H1 (cell line): ENCODE measurements around the gene CHDH. TPM values are rescaled to one million over a fixed set of nuclear protein-coding genes. Genes with fewer than 3 reads are reported as not detected.

Experiments
- CTCF ChIA-PET: fragments of 300-600 bp; sonication (Branson Sonifier 250); formaldehyde crosslinking; loops from one replicate; lab custom pipeline; 2021; ENCODE audit not compliant: partially characterized antibody; lab: Charles Lee
- POLR2A ChIA-PET: fragments of 300-600 bp; sonication (Branson Sonifier 250); formaldehyde crosslinking; loops from one replicate; lab custom pipeline; 2021; ENCODE audit warnings: inconsistent platforms; ENCODE audit not compliant: partially characterized antibody; lab: Charles Lee
- DNase-seq, 2 experiments: peaks; one replicate each; pipeline versions ENCODE4 v3.0.0 to v3.0.0-alpha.2; 2010 to 2022; ENCODE audit warnings: low spot score in 2 of 2, low read depth in 1 of 2, mixed read lengths in 1 of 2
- FAIRE-seq: peaks from 2 replicates; lab custom pipeline; 2011; peaks lifted over from hg19 to GRCh38; lab: Jason Lieb, UNC
- H2AFZ ChIP-seq: 2 replicates; pipeline ENCODE4 v1.8.1; 2012; ENCODE audit warnings: low read length, inconsistent platforms
- H2AK5ac ChIP-seq: 2 replicates; pipeline ENCODE4 v1.6.1; 2013; ENCODE audit warnings: low read depth, low read length
- H2BK120ac ChIP-seq: replicated peaks from 2 replicates; pipeline ENCODE3; 2013; ENCODE audit warnings: low read depth, low read length, inconsistent platforms
- H2BK12ac ChIP-seq: 2 replicates; pipeline ENCODE4 v1.6.1; 2013; ENCODE audit warnings: low read depth, low read length
- H2BK15ac ChIP-seq: 2 replicates; pipeline ENCODE4 v1.6.1; 2013; ENCODE audit warnings: low read length
- H2BK20ac ChIP-seq: 2 replicates; pipeline ENCODE4 v1.6.1; 2013; ENCODE audit warnings: low read length
- H2BK5ac ChIP-seq: 2 replicates; pipeline ENCODE4 v1.6.1; 2013; ENCODE audit warnings: low read depth, low read length
- H3K14ac ChIP-seq: 2 replicates; pipeline ENCODE4 v1.6.1; 2013; ENCODE audit warnings: inconsistent platforms; ENCODE audit not compliant: insufficient read length
- H3K18ac ChIP-seq: 2 replicates; pipeline ENCODE4 v1.6.1; 2013; ENCODE audit warnings: low read length; ENCODE audit errors: extremely low read depth
- H3K23ac ChIP-seq: 2 replicates; pipeline ENCODE4 v1.6.1; 2013; ENCODE audit warnings: inconsistent platforms; ENCODE audit not compliant: insufficient read length
- H3K23me2 ChIP-seq: 2 replicates; pipeline ENCODE4 v1.6.1; 2013; ENCODE audit warnings: low read depth, low read length
- H3K27ac ChIP-seq: 2 replicates; pipeline ENCODE4 v1.6.1; 2011; ENCODE audit warnings: low read depth, low read length, inconsistent platforms
- H3K27me3 ChIP-seq, 4 experiments: replicated peaks in 1 of 4; 1 replicate in 1 of 4; 2 replicates in 3 of 4; pipeline versions ENCODE4 v1.6.1 to v1.8.1; 2011 to 2013; ENCODE audit warnings: low read length in 3 of 4, mild to moderate bottlenecking in 3 of 4, inconsistent platforms in 2 of 4, mixed read lengths in 2 of 4, moderate library complexity in 1 of 4; ENCODE audit not compliant: control insufficient read depth in 3 of 4, insufficient read depth in 3 of 4; ENCODE audit errors: extremely low read depth in 1 of 4
- H3K36me3 ChIP-seq, 4 experiments: 2 replicates each; pipeline versions ENCODE4 v1.6.1 to v1.8.1; 2011 to 2013; ENCODE audit warnings: mild to moderate bottlenecking in 4 of 4, low read length in 3 of 4, moderate library complexity in 2 of 4, control low read depth in 1 of 4, inconsistent platforms in 1 of 4; ENCODE audit not compliant: insufficient read depth in 4 of 4, control insufficient read depth in 2 of 4
- H3K4ac ChIP-seq: replicated peaks from 2 replicates; pipeline ENCODE3; 2013; ENCODE audit warnings: low read length, low read depth, mixed read lengths, inconsistent platforms; ENCODE audit not compliant: insufficient read length
- H3K4me1 ChIP-seq, 4 experiments: replicated peaks in 1 of 4; 1 replicate in 1 of 4; 2 replicates in 3 of 4; pipeline versions ENCODE4 v1.6.1 to v1.8.1; 2011 to 2013; ENCODE audit warnings: low read length in 3 of 4, inconsistent platforms in 2 of 4, mixed read lengths in 1 of 4; ENCODE audit not compliant: insufficient read depth in 4 of 4, control insufficient read depth in 3 of 4
- H3K4me2 ChIP-seq, 2 experiments: 2 replicates each; pipeline versions ENCODE4 v1.6.1 to v1.8.1; 2011 to 2013; ENCODE audit warnings: low read depth in 2 of 2, low read length in 2 of 2, control low read depth in 1 of 2, inconsistent platforms in 1 of 2, mild to moderate bottlenecking in 1 of 2; ENCODE audit not compliant: insufficient read depth in 1 of 2
- H3K4me3 ChIP-seq, 4 experiments: fragments of 200-600, 300-600 bp in 1 of 4; sonication (generic), shearing (Covaris generic), sonication (Bioruptor Twin) in 1 of 4; 2 replicates each; pipeline versions ENCODE4 v1.5.1 to v1.8.1; 2011 to 2016; ENCODE audit warnings: low read length in 4 of 4, low read depth in 3 of 4, control low read depth in 2 of 4, inconsistent platforms in 2 of 4, mild to moderate bottlenecking in 2 of 4, mixed read lengths in 1 of 4, moderate library complexity in 1 of 4; ENCODE audit not compliant: insufficient read depth in 2 of 4; ENCODE audit errors: extremely low read depth in 1 of 4
- H3K56ac ChIP-seq: replicated peaks from 2 replicates; pipeline ENCODE3; 2013; ENCODE audit warnings: low read depth, mild to moderate bottlenecking, mixed read lengths, low read length, inconsistent platforms; ENCODE audit not compliant: insufficient read length
- H3K79me1 ChIP-seq: 2 replicates; pipeline ENCODE4 v1.6.1; 2013; ENCODE audit warnings: low read depth, low read length, control low read depth
- H3K79me2 ChIP-seq, 2 experiments: 2 replicates each; pipeline versions ENCODE4 v1.6.1 to v1.8.1; 2012 to 2013; ENCODE audit warnings: low read length in 2 of 2, mild to moderate bottlenecking in 2 of 2, inconsistent platforms in 1 of 2; ENCODE audit not compliant: insufficient read depth in 2 of 2, control insufficient read depth in 1 of 2
- H3K9ac ChIP-seq, 4 experiments: replicated peaks in 1 of 4; 1 replicate in 1 of 4; 2 replicates in 3 of 4; pipeline versions ENCODE4 v1.6.1 to v1.8.1; 2011 to 2013; ENCODE audit warnings: low read depth in 3 of 4, low read length in 3 of 4, control low read depth in 2 of 4, mild to moderate bottlenecking in 2 of 4, moderate library complexity in 2 of 4, inconsistent platforms in 1 of 4; ENCODE audit errors: extremely low read depth in 1 of 4
- H3K9me3 ChIP-seq, 2 experiments: 2 replicates each; pipeline versions ENCODE4 v1.6.1 to v1.8.1; 2012 to 2013; ENCODE audit warnings: mild to moderate bottlenecking in 2 of 2, moderate library complexity in 2 of 2, control low read depth in 1 of 2, inconsistent platforms in 1 of 2, low read depth in 1 of 2, low read length in 1 of 2, mixed read lengths in 1 of 2; ENCODE audit not compliant: insufficient read depth in 2 of 2
- H4K20me1 ChIP-seq, 2 experiments: replicated peaks in 1 of 2; 2 replicates each; pipeline versions ENCODE3 to v1.8.1; 2011 to 2013; ENCODE audit warnings: inconsistent platforms in 2 of 2, low read length in 2 of 2, mild to moderate bottlenecking in 1 of 2; ENCODE audit not compliant: insufficient read depth in 2 of 2, control insufficient read depth in 1 of 2
- H4K5ac ChIP-seq: 2 replicates; pipeline ENCODE4 v1.6.1; 2013; ENCODE audit warnings: low read length, low read depth, mixed read lengths, inconsistent platforms; ENCODE audit not compliant: insufficient read length
- H4K8ac ChIP-seq: 2 replicates; pipeline ENCODE4 v1.8.0; 2013; ENCODE audit warnings: mild to moderate bottlenecking, moderate library complexity, low read length, inconsistent platforms; ENCODE audit not compliant: insufficient read depth; ENCODE audit errors: extremely low read depth
- H4K91ac ChIP-seq: replicated peaks from 2 replicates; pipeline ENCODE3; 2013; ENCODE audit warnings: low read length, mixed read lengths, inconsistent platforms; ENCODE audit not compliant: insufficient read length
- ATF3 ChIP-seq: IDR thresholded peaks from 2 replicates; pipeline ENCODE4 v1.6.1; 2011; ENCODE audit warnings: low read depth, mild to moderate bottlenecking, low read length; ENCODE audit not compliant: insufficient read depth
- CTBP2 ChIP-seq: IDR thresholded peaks from 2 replicates; pipeline ENCODE4 v1.7.0; 2011; ENCODE audit warnings: borderline replicate concordance, mild to moderate bottlenecking, moderate library complexity, mixed read lengths, low read length; ENCODE audit not compliant: insufficient read depth, insufficient read length
- GABPA ChIP-seq: IDR thresholded peaks from 2 replicates; pipeline ENCODE4 v1.6.1; 2011; ENCODE audit warnings: mild to moderate bottlenecking, low read length, moderate library complexity, borderline replicate concordance; ENCODE audit not compliant: insufficient read depth
- KDM4A ChIP-seq: IDR thresholded peaks from one replicate; pipeline ENCODE4 v1.7.1; 2012; ENCODE audit warnings: low read depth, mild to moderate bottlenecking, moderate library complexity, low read length, inconsistent platforms; ENCODE audit not compliant: severe bottlenecking
- NANOG ChIP-seq: IDR thresholded peaks from 2 replicates; pipeline ENCODE4 v1.6.1; 2011; ENCODE audit warnings: low read length, low read depth, mild to moderate bottlenecking, inconsistent platforms; ENCODE audit not compliant: insufficient read depth, poor library complexity, severe bottlenecking
- POLR2A ChIP-seq, 2 experiments: IDR thresholded peaks; 1 replicate in 1 of 2; 2 replicates in 1 of 2; pipeline ENCODE4 v1.6.1; 2011; ENCODE audit warnings: low read depth in 2 of 2, low read length in 2 of 2, mild to moderate bottlenecking in 2 of 2; ENCODE audit errors: control extremely low read depth in 1 of 2
- SP1 ChIP-seq: IDR thresholded peaks from 2 replicates; pipeline ENCODE4 v1.6.1; 2011; ENCODE audit warnings: low read depth, low read length
- SP2 ChIP-seq: IDR thresholded peaks from 2 replicates; pipeline ENCODE4 v1.6.1; 2012; ENCODE audit warnings: mild to moderate bottlenecking, low read length, inconsistent platforms
- TCF12 ChIP-seq: IDR thresholded peaks from 2 replicates; pipeline ENCODE4 v1.6.1; 2011; ENCODE audit warnings: low read depth, mild to moderate bottlenecking, low read length
- TEAD4 ChIP-seq: IDR thresholded peaks from 2 replicates; pipeline ENCODE4 v1.6.1; 2012; ENCODE audit warnings: low read depth, low read length, inconsistent platforms, mixed read lengths
- WGBS, 2 experiments: shearing (Covaris generic) in 1 of 2; methylation state at CpG; one replicate each; pipeline versions ENCODE4 v1.1.6 to v1.1.7; 2013 to 2015; ENCODE audit warnings: low lambda C conversion rate in 2 of 2, mixed read lengths in 2 of 2, inconsistent platforms in 1 of 2, low coverage in 1 of 2, missing lambda C conversion rate in 1 of 2; ENCODE audit not compliant: insufficient replicate concordance in 2 of 2, insufficient coverage in 1 of 2, insufficient read length in 1 of 2; ENCODE audit errors: extremely low coverage in 1 of 2, missing lambda C conversion rate in 1 of 2; 5-methylcytosine and 5-hydroxymethylcytosine counted together
- polyA plus RNA-seq, 7 experiments: library from polyadenylated mRNA; depleted of rRNA in 3 of 7; stranded (reverse) in 5 of 7; unstranded in 2 of 7; fragments of >200 nt in 5 of 7; fragments of 200-250 nt in 2 of 7; gene quantifications; 1 replicate in 5 of 7; 2 replicates in 1 of 7; 4 replicates in 1 of 7; pipeline versions ENCODE4 v1.2.1 to v1.2.3, GENCODE V29; 2011 to 2013; ENCODE audit warnings: missing spikeins in 2 of 7, mixed read lengths in 2 of 7
- total RNA-seq: library from RNA; stranded (reverse); fragmentation: NEBNext Ultra II Directional; extraction: Animal tissue kit (Norgen Biotek cat#: 25700); gene quantifications from 2 replicates; pipeline ENCODE4 v1.2.1, GENCODE V29; 2021

CHDH gene
- total and polyA plus RNA-seq, 2 of the 8 experiments (the other 6 are each of a cell fraction or from before 2014, with no cell fraction given) = 4.9 to 10.3 TPM

- peak overlapping the region; percentile 72; the same call in 1 of the 2 replicates for H2BK15ac ChIP-seq
- POLR2A ChIA-PET = interaction anchor here (0.5 to 1.9 kb wide), 8 partner anchors 10 to 401 kb away, joined by 3 to 6 read pairs (median 4); no protein-coding TSS in a partner anchor
- TF ChIP-seq TEAD4 = no peak
- no peak for TF ChIP-seq NANOG
- TF ChIP-seq CTBP2 = no peak
- TF ChIP-seq POLR2A (IDR thresholded peaks at IDR 0.05; ENCODE audit: control extremely low read depth in 1 of 2, low read depth in 2 of 2, low read length in 2 of 2) = no peak
- no peak for TF ChIP-seq TCF12
- no peak for TF ChIP-seq GABPA
- no peak for TF ChIP-seq SP2
- no peak for TF ChIP-seq SP1
- no peak for TF ChIP-seq ATF3
- no peak for TF ChIP-seq KDM4A
Measured at GRCh38 chr3:53843195-53844177, 2.7 kb downstream of the CHDH start.

More at GRCh38 chr3:53843195-53844177, 2.7 kb downstream of the CHDH start:
- Histone ChIP-seq H3K56ac (no peak overlapping the region), H3K23me2 (peaks cover 10% of the 10 kb centered on the region), H2BK5ac (no peak overlapping the region), H2BK120ac (peak overlapping the region; percentile 30), H2BK20ac (peak overlapping the region; percentile 69; the same call in 1 of the 2 replicates), H3K79me2 (0 out of 4 replicates have a peak, but pooled peaks cover 0 to 3% of the 10 kb centered on the region in 2 experiments), H3K9ac (peak overlapping the region in 2 of 4 experiments; percentile 7 to 17; a peak in 1 of 7 replicates), H3K27ac (no peak overlapping the region), H2BK12ac (peak overlapping the region; percentile 68; the same call in 1 of the 2 replicates), H3K23ac (no peak overlapping the region), H3K4me3 (no peak overlapping the region), H3K4me2 (peak overlapping the region; percentile 5 to 52; a peak in 2 of 4 replicates), H3K4me1 (peaks cover 19 to 30% (median 22%) of the 10 kb centered on the region in 4 experiments), H3K4ac (no peak overlapping the region), H4K91ac (peak overlapping the region; percentile 71), H3K18ac (no peak overlapping the region; the same call in 1 of the 2 replicates), H3K79me1 (peaks cover 12% of the 10 kb centered on the region), H4K8ac (no peak overlapping the region; the same call in 1 of the 2 replicates), H3K27me3 (peaks cover 3 to 16% (median 9%) of the 10 kb centered on the region in 4 experiments), H3K9me3 (no peaks in the 10 kb centered on the region), H4K20me1 (peaks cover 0 to 2% of the 10 kb centered on the region in 2 experiments), H2AK5ac (no peak overlapping the region; the same call in 1 of the 2 replicates), H3K36me3 (peaks cover 0 to 6% (median 0%) of the 10 kb centered on the region in 4 experiments; a peak in 1 of 8 replicates), H3K14ac (no peak overlapping the region), H4K5ac (peak overlapping the region; percentile 18), H2AFZ (no peak overlapping the region)
- WGBS, 2 experiments = 80% methylated on average over 10 of the region's 10 CpGs; no CpG with 5 or more reads in 1 of the 2 experiments
- CTCF ChIA-PET = interaction anchor here (1.0 to 3.5 kb wide), 4 partner anchors 9 to 16 kb away, joined by 4 to 23 read pairs (median 6); no protein-coding TSS in a partner anchor
- DNase-seq = no peak
- FAIRE-seq = no peak
